OCI-LY3 (cell line): ENCODE data around the gene HCRTR1.

Source experiments
- H2AFZ ChIP-seq: fragments of 200-600, 300-600 bp; shearing (Covaris generic); 2 replicates; pipeline ENCODE4 v1.6.0; 2014; ENCODE audit warnings: antibody characterized with exemption, low read depth, low read length
- H3K27ac ChIP-seq: fragments of 200-600, 300-600 bp; sonication (generic); 2 replicates; pipeline ENCODE4 v1.5.1; 2014; ENCODE audit warnings: mild to moderate bottlenecking, low read length, moderate library complexity, mixed read lengths
- H3K27me3 ChIP-seq: fragments of 200-600, 300-600 bp; sonication (generic); 2 replicates; pipeline ENCODE4 v1.6.1; 2014; ENCODE audit warnings: low read depth, low read length, mixed read lengths
- H3K36me3 ChIP-seq: fragments of 200-600, 300-600 bp; sonication (generic); replicated peaks from 2 replicates; pipeline ENCODE3; 2014; ENCODE audit warnings: low read depth, low read length, mixed read lengths
- H3K4me1 ChIP-seq: fragments of 300-600, 200-600 bp; sonication (generic); 2 replicates; pipeline ENCODE4 v1.6.1; 2014; ENCODE audit warnings: low read length, mixed read lengths
- H3K4me2 ChIP-seq: fragments of 200-600, 300-600 bp; sonication (generic); 2 replicates; pipeline ENCODE4 v1.6.1; 2014; ENCODE audit warnings: low read length, mixed read lengths
- H3K4me3 ChIP-seq: fragments of 300-600, 200-600 bp; sonication (generic); 2 replicates; pipeline ENCODE4 v1.5.1; 2014; ENCODE audit warnings: antibody characterized with exemption, mild to moderate bottlenecking, low read length, moderate library complexity
- H3K79me2 ChIP-seq: fragments of 300-600, 200-600 bp; shearing (Covaris generic); 2 replicates; pipeline ENCODE4 v1.6.1; 2014; ENCODE audit warnings: mild to moderate bottlenecking, low read length, mixed read lengths
- H3K9ac ChIP-seq: fragments of 300-600, 200-600 bp; shearing (Covaris generic); 2 replicates; pipeline ENCODE4 v1.6.0; 2014; ENCODE audit warnings: mild to moderate bottlenecking, low read length, moderate library complexity
- H3K9me3 ChIP-seq: fragments of 200-600, 300-600 bp; shearing (Covaris generic); 2 replicates; pipeline ENCODE4 v1.6.1; 2014; ENCODE audit warnings: low read length, mixed read lengths; ENCODE audit not compliant: insufficient read depth
- H4K20me1 ChIP-seq: fragments of 200-600, 300-600 bp; sonication (generic); 2 replicates; pipeline ENCODE4 v1.6.1; 2016; ENCODE audit warnings: low read length, mixed read lengths; ENCODE audit not compliant: insufficient read depth
- CTCF ChIP-seq: fragments of 200-600, 300-600 bp; sonication (generic); IDR thresholded peaks from 2 replicates; pipeline ENCODE4 v1.5.1; 2014; ENCODE audit warnings: antibody characterized with exemption, low read length, low read depth
- EZH2phosphoT487 ChIP-seq: fragments of 200-600 bp; shearing (Covaris generic); IDR thresholded peaks from 2 replicates; pipeline ENCODE4 v1.6.1; 2018; ENCODE audit warnings: antibody characterized with exemption, mixed run types, low read depth

HCRTR1 gene

GRCh38 chr1:31580891-31581603 lies 36.4 kb upstream of the HCRTR1 start:
- H3K4me2 ChIP-seq = no peak overlapping the region
- no peaks in the 10 kb centered on the region for H3K36me3 ChIP-seq
- no peaks in the 10 kb centered on the region for H3K27me3 ChIP-seq
- no peak overlapping the region for H3K27ac ChIP-seq
- H3K4me1 ChIP-seq = no peaks in the 10 kb centered on the region
- H3K9ac ChIP-seq = no peak overlapping the region
- H4K20me1 ChIP-seq = no peaks in the 10 kb centered on the region
- H3K9me3 ChIP-seq = no peaks in the 10 kb centered on the region
- no peak for TF ChIP-seq EZH2phosphoT487
- TF ChIP-seq CTCF = no peak
- no peaks in the 10 kb centered on the region for H3K79me2 ChIP-seq
- H3K4me3 ChIP-seq = no peak overlapping the region
- no peak overlapping the region for H2AFZ ChIP-seq

GRCh38 chr1:31581821-31582810 lies 35.4 kb upstream of the HCRTR1 start:
- no peak overlapping the region for H3K9ac ChIP-seq
- no peaks in the 10 kb centered on the region for H3K36me3 ChIP-seq
- no peak overlapping the region for H2AFZ ChIP-seq
- H3K27me3 ChIP-seq = no peaks in the 10 kb centered on the region
- TF ChIP-seq CTCF (no peak), EZH2phosphoT487 (no peak)
- H3K27ac ChIP-seq = no peak overlapping the region
- H3K4me2 ChIP-seq = no peak overlapping the region
- no peaks in the 10 kb centered on the region for H3K9me3 ChIP-seq
- H3K79me2 ChIP-seq = no peaks in the 10 kb centered on the region
- H3K4me3 ChIP-seq = no peak overlapping the region
- no peaks in the 10 kb centered on the region for H4K20me1 ChIP-seq
- H3K4me1 ChIP-seq = no peaks in the 10 kb centered on the region

GRCh38 chr1:31583082-31583994 lies 34.2 kb upstream of the HCRTR1 start:
- Histone ChIP-seq H3K27ac (no peak overlapping the region), H3K4me2 (no peak overlapping the region), H3K4me1 (no peaks in the 10 kb centered on the region)

More at GRCh38 chr1:31583082-31583994, 34.2 kb upstream of the HCRTR1 start:
- Histone ChIP-seq H2AFZ (no peak overlapping the region), H3K9ac (no peak overlapping the region), H3K9me3 (no peaks in the 10 kb centered on the region), H3K4me3 (no peak overlapping the region), H3K79me2 (no peaks in the 10 kb centered on the region), H3K36me3 (no peaks in the 10 kb centered on the region), H4K20me1 (no peaks in the 10 kb centered on the region), H3K27me3 (no peaks in the 10 kb centered on the region)
- no peak for TF ChIP-seq EZH2phosphoT487
- TF ChIP-seq CTCF = no peak
